CD4-positive, alpha-beta T cell treated with Interleukin-12 subunit alpha and Interleukin-12 subunit beta, for 1 hour (primary cell): ENCODE data around the gene ELFN2.
"Not testable (repeated sequence)": the region's sequence is repeated elsewhere in the genome, so short reads cannot be mapped to it uniquely, and the experiment has no call there.

Source experiments
- DNase-seq: peaks from one replicate; pipeline ENCODE4 v3.0.0-alpha.2; 2020

Gene ELFN2

GRCh38 chr22:37407856-37408255 lies 19.4 kb downstream of the ELFN2 start:
- no peak for DNase-seq

GRCh38 chr22:37406441-37407235 lies 20.6 kb downstream of the ELFN2 start:
- DNase-seq = no peak

GRCh38 chr22:37404091-37404490 lies 23.2 kb downstream of the ELFN2 start:
- no peak for DNase-seq

- no peak for DNase-seq
These were observed 23.9 kb downstream of the ELFN2 start for GRCh38 chr22:37403267-37403960.

- no peak for DNase-seq
These were observed 25.1 kb downstream of the ELFN2 start for GRCh38 chr22:37402184-37402506.

GRCh38 chr22:37401401-37402183 lies 25.7 kb downstream of the ELFN2 start:
- no peak for DNase-seq

- no peak for DNase-seq
These were observed 26.6 kb downstream of the ELFN2 start for GRCh38 chr22:37400719-37401118.

- DNase-seq = not testable (repeated sequence)
These were observed 27.8 kb downstream of the ELFN2 start for GRCh38 chr22:37399457-37399856.

GRCh38 chr22:37397226-37397625 lies 30.1 kb downstream of the ELFN2 start:
- no peak for DNase-seq

- DNase-seq = no peak
These were observed 30.7 kb downstream of the ELFN2 start for GRCh38 chr22:37396488-37397084.

- DNase-seq = no peak
These were observed 32.9 kb downstream of the ELFN2 start for GRCh38 chr22:37394341-37394740.

- no peak for DNase-seq
These were observed 33.5 kb downstream of the ELFN2 start for GRCh38 chr22:37393746-37394145.

GRCh38 chr22:37392721-37393328 lies 34.5 kb downstream of the ELFN2 start:
- no peak for DNase-seq

GRCh38 chr22:37391702-37392101 lies 35.6 kb downstream of the ELFN2 start:
- DNase-seq = no peak

- DNase-seq = no peak
These were observed 37.2 kb downstream of the ELFN2 start for GRCh38 chr22:37390075-37390474.

- DNase-seq = no peak
These were observed 38.7 kb downstream of the ELFN2 start for GRCh38 chr22:37388538-37388937.

GRCh38 chr22:37387793-37388192 lies 39.5 kb downstream of the ELFN2 start:
- DNase-seq = no peak

- no peak for DNase-seq
These were observed 40.8 kb downstream of the ELFN2 start for GRCh38 chr22:37386441-37386840.

GRCh38 chr22:37384691-37385090 lies 42.6 kb downstream of the ELFN2 start:
- DNase-seq = no peak

- no peak for DNase-seq
These were observed 43.9 kb downstream of the ELFN2 start for GRCh38 chr22:37383341-37383740.

- no peak for DNase-seq
These were observed 45.8 kb downstream of the ELFN2 start for GRCh38 chr22:37381489-37381888.

GRCh38 chr22:37379722-37380121 lies 47.6 kb downstream of the ELFN2 start:
- no peak for DNase-seq

GRCh38 chr22:37379085-37379484 lies 48.2 kb downstream of the ELFN2 start:
- DNase-seq = no peak
